Measurements from ENCODE around the gene NEK6. TPM values are rescaled to one million over a fixed set of nuclear protein-coding genes. Genes with fewer than 3 reads are reported as not detected.

The NEK6 gene
- total and polyA plus RNA-seq, 10 of the 15 experiments (the other 5 are each of a cell fraction or from before 2014, with no cell fraction given), result 31.3 to 161 (median 89.2) TPM

DNA sequence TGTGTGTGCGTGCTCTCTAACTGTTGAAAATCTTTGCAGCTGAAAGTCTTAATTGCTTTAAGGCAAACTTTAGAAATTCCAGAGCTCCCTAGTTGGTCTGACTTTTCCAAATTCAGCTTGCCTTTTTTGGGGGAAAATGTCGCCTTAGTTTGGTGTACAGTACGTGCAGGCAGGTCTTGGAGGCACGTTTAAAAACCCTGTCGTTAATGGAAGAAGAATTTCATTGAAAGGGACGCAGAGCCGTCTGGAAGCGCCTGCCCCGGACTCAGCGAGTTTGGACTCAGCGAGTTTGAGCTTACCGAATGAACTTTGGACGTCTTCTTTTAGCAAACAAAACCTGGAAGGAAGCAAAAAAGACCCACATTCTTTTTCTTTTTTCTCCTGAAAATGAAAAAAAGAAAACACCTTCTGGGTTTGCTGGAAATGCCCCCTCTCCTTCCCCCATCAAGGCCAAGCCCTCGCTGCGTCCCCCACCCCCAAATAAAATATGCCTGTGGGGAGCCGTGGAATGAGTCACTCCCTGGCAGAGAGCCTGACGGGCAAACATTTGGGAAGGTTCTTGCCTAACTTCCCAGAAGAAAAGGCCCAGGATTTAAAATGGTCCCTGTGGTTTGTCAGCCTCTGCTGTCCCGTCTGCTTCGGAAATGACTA, 1.5 kb downstream of the NEK6 start (continued):
- TF ChIP-seq IKZF2 (IDR thresholded peaks at IDR 0.05) (peak; percentile 59 to 61; a peak in 1 of 4 replicates), ZNF24 (IDR thresholded peaks at IDR 0.05) (no peak), KAT2A (conservative IDR thresholded peaks at IDR 0.05; ENCODE audit: control insufficient read depth, low read depth, low read length) (no peak)
- TF ChIP-seq, protein P1, sequence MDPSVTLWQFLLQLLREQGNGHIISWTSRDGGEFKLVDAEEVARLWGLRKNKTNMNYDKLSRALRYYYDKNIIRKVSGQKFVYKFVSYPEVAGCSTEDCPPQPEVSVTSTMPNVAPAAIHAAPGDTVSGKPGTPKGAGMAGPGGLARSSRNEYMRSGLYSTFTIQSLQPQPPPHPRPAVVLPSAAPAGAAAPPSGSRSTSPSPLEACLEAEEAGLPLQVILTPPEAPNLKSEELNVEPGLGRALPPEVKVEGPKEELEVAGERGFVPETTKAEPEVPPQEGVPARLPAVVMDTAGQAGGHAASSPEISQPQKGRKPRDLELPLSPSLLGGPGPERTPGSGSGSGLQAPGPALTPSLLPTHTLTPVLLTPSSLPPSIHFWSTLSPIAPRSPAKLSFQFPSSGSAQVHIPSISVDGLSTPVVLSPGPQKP (IDR thresholded peaks at IDR 0.05; ENCODE audit: low read depth, low read length), result no peak

DNA sequence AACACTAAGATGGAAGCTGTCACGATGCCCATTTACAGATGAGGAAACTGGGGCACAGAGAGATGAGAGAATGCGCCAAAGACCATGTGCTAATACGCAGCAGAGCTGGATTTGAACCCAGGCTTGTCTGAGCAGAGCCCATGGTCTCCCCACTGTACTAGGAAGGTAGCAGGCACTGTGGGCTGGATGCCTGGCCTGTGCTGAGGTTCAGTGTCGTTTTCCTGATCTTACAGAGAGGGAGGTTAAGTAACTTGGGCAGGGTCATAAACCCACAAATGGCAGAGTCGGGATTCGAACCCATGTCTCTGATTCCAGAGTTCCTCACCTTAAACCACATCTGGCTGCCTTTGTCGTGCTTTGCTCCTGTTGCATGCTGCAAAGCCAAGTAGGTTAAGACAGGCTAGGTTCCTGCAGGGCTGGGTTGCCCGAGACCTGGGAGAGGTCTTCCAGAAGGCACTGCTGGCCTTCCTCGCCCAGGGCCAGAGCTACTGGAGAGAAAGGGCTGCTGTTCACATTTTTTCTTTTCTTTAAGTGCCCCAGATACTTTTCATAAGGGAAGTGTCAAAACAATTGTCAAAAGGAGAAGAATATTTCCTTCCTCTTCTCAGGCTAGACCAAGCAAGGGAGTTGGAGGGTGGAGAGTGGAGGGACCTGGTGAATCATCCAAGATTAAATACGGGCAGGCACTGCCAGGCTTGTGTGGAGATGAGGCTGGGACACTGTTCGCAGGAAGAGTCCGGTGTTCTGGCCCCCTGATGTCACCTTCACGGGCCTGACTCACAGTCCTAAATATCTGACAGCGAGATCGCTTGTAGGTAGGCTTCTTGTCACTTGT, 3.2 kb downstream of the NEK6 start:
- Histone ChIP-seq H2AFZ (ENCODE audit: control insufficient read depth, low read depth, low read length) (no peak overlapping the region), H3K4me3 (peak overlapping the region; percentile 61), H3K79me2 (ENCODE audit: control insufficient read depth, insufficient read depth, low read length) (peaks cover 81% of the 10 kb centered on the region), H4K20me1 (ENCODE audit: control insufficient read depth, insufficient read depth) (no peaks in the 10 kb centered on the region), H3K9ac (ENCODE audit: control insufficient read depth, insufficient read depth, low read length) (peak overlapping the region; percentile 84), H3K4me2 (ENCODE audit: control insufficient read depth, insufficient read depth) (peak overlapping the region; percentile 96), H3K36me3 (ENCODE audit: control insufficient read depth in 2 of 2, insufficient read depth in 2 of 2, low read length in 1 of 2) (no peaks in the 10 kb centered on the region; a peak in 2 of 4 replicates), H3K27me3 (replicated peaks in 1 of 2; ENCODE audit: control insufficient read depth in 2 of 2, insufficient read depth in 2 of 2, low read length in 1 of 2) (no peaks in the 10 kb centered on the region), H3K9me3 (replicated peaks; ENCODE audit: control insufficient read depth, insufficient read depth, low read length) (no peaks in the 10 kb centered on the region), H3K27ac (ENCODE audit: control insufficient read depth, insufficient read depth) (peak overlapping the region; percentile 88), H3K4me1 (ENCODE audit: control insufficient read depth, insufficient read depth, low read length) (peaks cover 35% of the 10 kb centered on the region)
- DNase-seq (ENCODE audit: low read depth, low spot score) (no peak), ATAC-seq (peak; percentile 1), FAIRE-seq (peak; percentile 27)
- ChIA-PET RAD21 (ENCODE audit: unreplicated experiment) (interaction anchor here (1.2 to 3.0 kb wide), 4 partner anchors 26 to 124 kb away, joined by 3 to 17 read pairs (median 8); no protein-coding TSS in a partner anchor), SMC1A (ENCODE audit: uncharacterized antibody, unreplicated experiment) (interaction anchor here (1.4 to 10.1 kb wide), 5 partner anchors 31 to 127 kb away, joined by 5 to 132 read pairs (median 8); no protein-coding TSS in a partner anchor), CTCF (interaction anchor here (0.6 to 4.6 kb wide), 3 partner anchors 32 to 134 kb away, joined by 3 to 18 read pairs (median 10); no protein-coding TSS in a partner anchor), POLR2A (interaction anchor here (1.0 to 2.8 kb wide), 4 partner anchors 26 to 64 kb away, joined by 5 to 15 read pairs (median 8); no protein-coding TSS in a partner anchor)
- in situ Hi-C loops (cut with MboI), result no loop called here
- intact Hi-C loops (cut with micrococcal nuclease; ENCODE audit: unreplicated experiment), result loop anchor here (2.0 kb wide), 1 partner anchor 134 kb away; no protein-coding TSS in a partner anchor
- BruUV-seq (replicated peaks), result no TSS peak
- 8% methylated on average over 15 of the region's 15 CpGs for WGBS (ENCODE audit: insufficient coverage, insufficient replicate concordance, low lambda C conversion rate, missing lambda C conversion rate)
- 0 out of 2 replicates have a peak, but pooled peaks have one; percentile 52 for TF ChIP-seq SMARCA5 (IDR thresholded peaks at IDR 0.05)
- TF ChIP-seq LARP7 (IDR thresholded peaks at IDR 0.05), result 0 out of 2 replicates have a peak, but pooled peaks have one; percentile 44
- TF ChIP-seq ZNF274 (IDR thresholded peaks at IDR 0.05; ENCODE audit: insufficient read depth, insufficient read length), result no peak
- 0 out of 2 replicates have a peak, but pooled peaks have one; percentile 28 for TF ChIP-seq POLR2AphosphoS5 (IDR thresholded peaks at IDR 0.05; ENCODE audit: low read length)
- TF ChIP-seq, protein P2, sequence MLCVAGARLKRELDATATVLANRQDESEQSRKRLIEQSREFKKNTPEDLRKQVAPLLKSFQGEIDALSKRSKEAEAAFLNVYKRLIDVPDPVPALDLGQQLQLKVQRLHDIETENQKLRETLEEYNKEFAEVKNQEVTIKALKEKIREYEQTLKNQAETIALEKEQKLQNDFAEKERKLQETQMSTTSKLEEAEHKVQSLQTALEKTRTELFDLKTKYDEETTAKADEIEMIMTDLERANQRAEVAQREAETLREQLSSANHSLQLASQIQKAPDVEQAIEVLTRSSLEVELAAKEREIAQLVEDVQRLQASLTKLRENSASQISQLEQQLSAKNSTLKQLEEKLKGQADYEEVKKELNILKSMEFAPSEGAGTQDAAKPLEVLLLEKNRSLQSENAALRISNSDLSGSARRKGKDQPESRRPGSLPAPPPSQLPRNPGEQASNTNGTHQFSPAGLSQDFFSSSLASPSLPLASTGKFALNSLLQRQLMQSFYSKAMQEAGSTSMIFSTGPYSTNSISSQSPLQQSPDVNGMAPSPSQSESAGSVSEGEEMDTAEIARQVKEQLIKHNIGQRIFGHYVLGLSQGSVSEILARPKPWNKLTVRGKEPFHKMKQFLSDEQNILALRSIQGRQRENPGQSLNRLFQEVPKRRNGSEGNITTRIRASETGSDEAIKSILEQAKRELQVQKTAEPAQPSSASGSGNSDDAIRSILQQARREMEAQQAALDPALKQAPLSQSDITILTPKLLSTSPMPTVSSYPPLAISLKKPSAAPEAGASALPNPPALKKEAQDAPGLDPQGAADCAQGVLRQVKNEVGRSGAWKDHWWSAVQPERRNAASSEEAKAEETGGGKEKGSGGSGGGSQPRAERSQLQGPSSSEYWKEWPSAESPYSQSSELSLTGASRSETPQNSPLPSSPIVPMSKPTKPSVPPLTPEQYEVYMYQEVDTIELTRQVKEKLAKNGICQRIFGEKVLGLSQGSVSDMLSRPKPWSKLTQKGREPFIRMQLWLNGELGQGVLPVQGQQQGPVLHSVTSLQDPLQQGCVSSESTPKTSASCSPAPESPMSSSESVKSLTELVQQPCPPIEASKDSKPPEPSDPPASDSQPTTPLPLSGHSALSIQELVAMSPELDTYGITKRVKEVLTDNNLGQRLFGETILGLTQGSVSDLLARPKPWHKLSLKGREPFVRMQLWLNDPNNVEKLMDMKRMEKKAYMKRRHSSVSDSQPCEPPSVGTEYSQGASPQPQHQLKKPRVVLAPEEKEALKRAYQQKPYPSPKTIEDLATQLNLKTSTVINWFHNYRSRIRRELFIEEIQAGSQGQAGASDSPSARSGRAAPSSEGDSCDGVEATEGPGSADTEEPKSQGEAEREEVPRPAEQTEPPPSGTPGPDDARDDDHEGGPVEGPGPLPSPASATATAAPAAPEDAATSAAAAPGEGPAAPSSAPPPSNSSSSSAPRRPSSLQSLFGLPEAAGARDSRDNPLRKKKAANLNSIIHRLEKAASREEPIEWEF (IDR thresholded peaks at IDR 0.05; ENCODE audit: insufficient replicate concordance, low read depth, low read length), result no peak
- TF ChIP-seq STAT3 (IDR thresholded peaks at IDR 0.05; ENCODE audit: low read depth, low read length), result no peak
- TF ChIP-seq ZSCAN29 (IDR thresholded peaks at IDR 0.05), result no peak

Measured in GM12878 (cell line).